Superior temporal gyrus (tissue), 1 donor: Measurements from ENCODE around the gene PHTF1.

Source experiments
- DNase-seq: peaks from one replicate; pipeline ENCODE4 v3.0.0-alpha.2; 2016; ENCODE audit errors: extremely low spot score

PHTF1 gene

GRCh38 chr1:113665071-113665470, 94.2 kb downstream of the PHTF1 start:
- no peak for DNase-seq

DNA sequence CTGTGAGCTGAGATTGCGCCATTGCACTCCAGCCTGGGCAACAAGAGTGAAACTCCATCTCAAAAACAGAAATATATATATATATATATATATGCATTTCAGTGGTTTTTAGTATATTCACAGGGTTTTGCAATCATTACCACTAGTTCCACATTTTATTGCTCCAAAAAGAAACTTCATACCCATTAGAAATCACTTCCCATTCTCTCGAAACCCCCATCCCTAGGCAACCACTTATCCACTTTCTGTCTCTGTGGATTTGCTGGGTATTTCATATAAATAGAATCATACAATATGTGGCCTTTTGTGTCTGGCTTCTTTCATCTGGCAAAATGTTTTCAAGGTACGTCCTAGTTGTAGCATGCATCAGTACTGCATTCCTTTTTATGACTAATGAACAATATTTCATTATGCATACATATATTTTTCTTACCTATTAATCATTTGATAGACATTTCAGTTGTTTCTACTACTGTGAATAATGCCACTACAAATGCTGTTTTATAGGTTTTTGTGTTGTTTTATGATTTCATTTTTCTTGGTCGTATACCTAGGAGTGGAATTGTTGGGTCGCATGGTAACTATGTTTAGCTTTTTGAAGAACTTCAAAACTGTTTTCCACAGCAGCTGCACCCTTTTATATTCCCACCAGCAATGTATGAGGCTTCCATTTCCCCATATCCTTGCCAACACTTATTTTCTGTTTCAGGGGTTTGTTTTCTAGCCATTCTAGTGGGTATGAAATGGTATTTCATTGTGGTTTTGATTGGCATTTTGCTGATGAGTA, 95.9 kb downstream of the PHTF1 start:
- DNase-seq = no peak

DNA sequence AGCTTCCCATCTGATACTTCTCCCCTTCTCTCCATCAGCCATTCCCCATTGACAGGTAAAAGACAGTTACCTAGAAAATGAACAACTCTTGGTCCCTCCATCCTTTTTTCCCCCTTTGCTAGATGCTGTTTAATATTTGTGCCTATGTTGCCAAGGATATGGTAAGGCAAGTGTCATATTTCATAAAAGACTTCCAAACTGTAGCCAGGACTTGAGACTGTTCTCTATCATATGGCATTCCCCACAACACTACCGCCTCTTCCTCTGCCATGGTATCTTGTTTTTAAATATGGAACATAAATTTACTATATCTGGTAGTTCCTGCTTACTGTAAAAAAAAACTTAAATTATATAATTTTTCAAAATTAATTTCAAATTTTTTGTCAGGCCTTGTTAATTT, 97.2 kb downstream of the PHTF1 start:
- no peak for DNase-seq

GRCh38 chr1:113660088-113660487, 99.2 kb downstream of the PHTF1 start:
- peak; percentile 68 for DNase-seq

- peak; percentile 43 for DNase-seq
Observed at GRCh38 chr1:113659556-113659955, 99.7 kb downstream of the PHTF1 start.

DNA sequence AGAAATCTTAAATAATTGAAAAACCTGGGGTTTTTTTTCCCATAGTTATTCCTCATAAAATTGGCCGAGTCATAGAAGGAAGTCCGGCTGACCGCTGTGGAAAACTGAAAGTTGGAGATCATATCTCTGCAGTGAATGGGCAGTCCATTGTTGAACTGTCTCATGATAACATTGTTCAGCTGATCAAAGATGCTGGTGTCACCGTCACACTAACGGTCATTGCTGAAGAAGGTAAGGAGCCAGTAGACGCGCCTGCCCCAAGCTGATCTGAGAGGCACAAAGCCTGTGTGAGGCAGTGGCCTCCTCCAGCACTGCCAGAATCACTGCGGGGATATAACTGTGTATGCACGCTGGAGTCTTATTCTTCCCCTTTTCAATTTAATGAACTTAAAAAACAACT, 100.3 kb downstream of the PHTF1 start:
- DNase-seq = peak; percentile 29

GRCh38 chr1:113657556-113658063, 101.7 kb downstream of the PHTF1 start:
- no peak for DNase-seq

- DNase-seq = peak; percentile 26
Observed at GRCh38 chr1:113657126-113657525, 102.2 kb downstream of the PHTF1 start.

GRCh38 chr1:113654883-113655282, 104.4 kb downstream of the PHTF1 start:
- peak; percentile 66 for DNase-seq

GRCh38 chr1:113653741-113654140, 105.5 kb downstream of the PHTF1 start:
- no peak for DNase-seq

DNA sequence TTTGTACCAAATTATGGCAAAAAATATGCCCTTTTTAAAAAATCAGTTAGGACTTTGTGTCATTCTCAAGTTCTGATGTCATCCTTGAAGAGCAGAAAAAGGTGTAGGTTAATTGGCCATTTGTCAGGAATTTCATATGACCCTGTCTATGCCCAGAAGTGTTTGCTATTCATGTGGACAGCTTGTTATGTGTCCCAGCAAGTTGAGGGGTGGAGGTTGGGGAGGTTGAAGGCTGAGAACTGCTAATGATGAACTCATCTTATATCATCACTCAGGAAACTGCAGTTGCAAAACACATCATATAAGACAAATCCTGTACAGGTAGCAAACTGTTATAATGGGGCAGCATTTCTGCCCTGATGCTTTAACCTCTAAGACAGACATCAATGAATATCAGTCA, 106.5 kb downstream of the PHTF1 start:
- no peak for DNase-seq

DNA sequence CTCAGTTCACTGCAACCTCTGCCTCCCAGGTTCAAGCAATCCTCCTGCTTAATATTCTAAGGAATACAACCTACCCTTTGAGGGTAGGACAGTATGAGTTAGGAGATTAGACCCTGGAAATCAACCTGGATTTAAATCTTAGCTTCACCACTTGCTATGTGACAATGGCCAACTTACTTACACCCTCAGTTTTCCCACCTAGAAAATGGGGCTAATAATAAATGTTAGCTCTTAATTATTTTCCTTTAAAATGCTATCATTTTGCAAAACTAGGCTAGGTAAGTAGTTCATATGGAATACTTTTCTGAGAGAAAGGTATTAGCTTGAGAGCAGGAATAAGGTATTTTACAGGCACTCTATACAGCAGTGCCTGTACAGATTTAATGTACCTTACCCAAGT, 110.8 kb downstream of the PHTF1 start:
- DNase-seq = no peak

DNA sequence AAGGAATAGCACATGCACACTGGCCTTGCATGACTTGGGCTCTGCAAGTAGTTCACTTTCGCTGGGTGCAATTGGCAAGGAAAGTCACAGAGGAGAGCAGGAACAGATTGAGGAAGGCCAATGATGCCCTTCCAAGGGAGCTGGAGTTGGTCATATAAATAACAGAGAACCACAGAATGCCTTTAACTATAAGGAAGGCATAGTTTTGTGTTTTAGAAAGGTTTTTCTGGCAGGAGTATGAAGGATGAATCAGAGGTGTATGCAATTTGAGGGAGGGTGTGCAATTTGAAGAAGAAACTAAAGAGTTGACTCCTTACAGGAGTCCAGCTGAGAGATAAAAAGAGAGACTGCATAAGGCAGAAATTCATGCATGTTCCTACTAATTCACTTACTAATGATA, 112.1 kb downstream of the PHTF1 start:
- no peak for DNase-seq
